Skin of body (tissue), 3 donors: ENCODE results near the gene IRX6. TPM values are rescaled to one million over a fixed set of nuclear protein-coding genes. Genes with fewer than 3 reads are reported as not detected.

Experiments used
- DNase-seq: peaks from one replicate; lab custom pipeline; 2025; lab: John Stamatoyannopoulos, UW
- small RNA-seq: library from RNA; depleted of rRNA; stranded (forward); fragments of <200 nt; gene quantifications from one replicate; pipeline ENCODE3, GENCODE V24; 2014; ENCODE audit warnings: low replicate concordance
- total RNA-seq: library from RNA; depleted of rRNA; stranded (reverse); fragments of >200 nt; gene quantifications from one replicate; pipeline ENCODE4 v1.2.3, GENCODE V29; 2014

The IRX6 gene
- total RNA-seq, 1 donor from 2014 or later: 3.1 TPM

- DNase-seq: no peak
These were observed 40.8 kb downstream of the IRX6 start for GRCh38 chr16:55364811-55365210.

GRCh38 chr16:55367301-55367811, 43.4 kb downstream of the IRX6 start:
- DNase-seq: peak; percentile 91

GRCh38 chr16:55367866-55368603, 44.0 kb downstream of the IRX6 start:
- peak; percentile 93 for DNase-seq

DNA sequence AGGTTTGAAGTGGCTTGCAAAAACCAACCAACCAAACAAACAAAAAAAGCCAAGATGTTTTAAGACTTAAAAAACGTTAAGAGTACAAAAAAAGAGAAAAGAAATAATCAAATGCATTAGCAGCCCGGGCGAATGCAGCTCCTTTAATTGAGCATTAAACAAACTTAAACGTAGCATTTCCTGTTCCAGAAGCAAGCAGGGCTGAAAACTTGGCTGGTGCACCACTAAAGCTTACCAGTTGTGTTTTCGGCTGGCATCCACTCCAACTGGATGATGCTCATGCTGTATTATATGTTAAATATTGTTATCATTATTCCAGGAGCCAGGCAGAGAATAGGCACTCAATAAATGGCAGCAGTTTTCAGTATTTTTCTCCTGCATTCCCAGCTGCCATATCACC, 45.1 kb downstream of the IRX6 start:
- DNase-seq: no peak

GRCh38 chr16:55370762-55371482, 46.9 kb downstream of the IRX6 start:
- DNase-seq: peak; percentile 84

DNA sequence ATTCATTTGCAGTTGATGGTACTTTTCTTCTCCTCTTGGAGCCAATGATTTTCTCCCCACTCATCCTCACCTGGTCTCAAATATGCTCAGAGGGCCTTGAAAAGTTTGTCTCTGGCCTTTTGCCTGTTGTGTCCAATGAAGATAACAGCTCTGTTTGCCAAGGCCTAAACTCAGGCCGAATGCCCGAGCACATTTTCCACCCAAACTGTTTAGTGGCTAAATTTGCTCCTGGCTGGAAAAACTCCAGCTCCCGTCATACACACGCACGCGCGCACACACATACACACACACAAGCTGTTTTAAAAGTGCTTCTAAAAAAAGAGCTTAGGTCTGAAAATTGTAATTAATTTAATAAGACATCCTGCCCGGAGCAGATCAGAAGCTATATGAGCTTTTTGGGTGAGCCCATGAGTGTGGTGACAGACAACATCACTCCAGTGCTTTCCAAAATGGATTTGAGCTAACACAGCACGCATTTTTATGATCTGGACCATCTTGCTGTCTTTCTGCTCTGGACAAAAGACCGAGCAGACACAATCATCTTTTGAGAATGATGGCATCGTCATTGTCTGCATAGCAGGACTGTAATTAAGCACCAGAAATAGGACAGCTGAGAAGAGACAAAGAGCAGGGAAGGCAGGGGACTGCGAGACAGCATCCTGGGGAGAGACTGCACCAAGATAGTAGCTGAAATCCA, 48.9 kb downstream of the IRX6 start:
- no peak for DNase-seq

DNA sequence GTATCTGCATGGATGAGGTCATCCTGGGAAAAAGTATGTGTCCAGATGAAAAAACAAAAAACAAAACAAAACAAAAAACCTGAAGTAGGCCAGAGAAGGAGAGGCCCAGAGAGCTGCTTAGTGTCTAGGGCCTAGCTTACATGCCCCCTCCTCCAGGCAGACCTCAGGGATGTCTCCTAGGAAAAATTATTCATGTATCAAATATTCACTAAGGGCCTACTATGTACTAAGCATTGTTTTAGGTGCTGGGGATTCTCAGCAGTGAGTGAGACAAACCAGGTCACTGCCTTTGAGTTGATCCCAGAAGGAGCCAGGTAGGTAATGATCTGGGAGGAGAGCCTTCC, 49.5 kb downstream of the IRX6 start:
- DNase-seq: no peak

- no peak for DNase-seq
These were observed 52.0 kb downstream of the IRX6 start for GRCh38 chr16:55376045-55376444.

GRCh38 chr16:55376567-55377167, 52.7 kb downstream of the IRX6 start:
- DNase-seq: no peak

DNA sequence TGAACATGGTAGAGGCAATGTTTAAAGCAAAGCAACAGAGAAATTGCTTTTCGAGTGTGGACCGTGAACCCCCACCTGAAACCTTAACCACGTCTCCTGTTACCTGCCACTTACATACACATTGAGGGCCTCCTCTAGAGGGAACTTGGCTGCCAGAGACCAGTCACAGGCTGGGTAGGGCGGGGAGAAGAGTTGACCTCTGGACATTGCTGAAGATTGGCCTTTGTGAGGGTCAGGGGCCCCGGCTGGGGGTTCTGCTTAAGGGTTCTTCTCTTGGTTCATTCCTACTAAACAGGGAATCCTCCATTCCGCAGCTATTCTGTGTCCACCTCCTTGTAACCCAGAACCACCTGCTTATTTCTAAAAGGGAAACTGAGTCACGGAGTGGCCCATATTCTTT, 53.8 kb downstream of the IRX6 start:
- DNase-seq: no peak

DNA sequence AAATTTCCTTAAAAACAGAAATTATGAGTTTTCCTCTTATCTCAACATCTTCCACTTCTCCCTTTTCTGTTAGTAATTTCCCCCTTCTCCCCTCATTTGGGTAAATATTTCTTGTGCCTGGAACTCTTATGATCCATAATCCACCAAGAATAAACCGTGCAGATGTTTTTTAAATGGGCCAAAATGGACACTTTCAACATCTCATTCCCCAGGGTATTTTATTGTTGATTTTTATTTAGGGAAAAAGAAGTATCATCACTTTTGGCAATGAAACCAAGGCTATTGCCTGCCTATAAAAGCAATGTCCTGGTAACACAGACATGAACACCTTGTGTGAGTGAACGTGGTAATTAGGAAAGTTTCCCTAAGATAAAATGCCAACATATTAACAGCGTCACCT, 54.6 kb downstream of the IRX6 start:
- DNase-seq: no peak

DNA sequence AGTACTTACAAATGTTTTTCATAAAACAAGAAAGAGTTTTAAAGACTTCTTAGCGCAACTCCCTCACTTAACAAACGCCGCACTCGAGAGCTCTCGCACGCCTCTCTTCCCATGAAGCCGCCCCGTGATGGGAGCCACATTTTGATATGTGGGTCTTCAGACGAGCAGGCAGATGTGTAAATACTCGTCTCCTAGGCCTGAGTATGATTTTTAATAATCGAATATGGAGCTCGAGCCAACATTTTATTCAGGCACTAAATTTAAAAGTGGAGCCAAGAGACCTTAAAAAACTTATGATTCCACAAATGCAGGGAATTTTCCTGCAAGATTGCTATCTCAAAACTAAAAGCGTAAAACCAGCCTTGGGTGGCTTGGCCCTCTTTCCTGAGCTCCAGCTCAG, 55.4 kb downstream of the IRX6 start:
- DNase-seq: peak; percentile 57

- DNase-seq: no peak
These were observed 55.9 kb downstream of the IRX6 start for GRCh38 chr16:55379876-55380390.

Small RNA genes lying within 50 kb of the gene (small RNA-seq; reads per million reads assigned to genes)
- not detected for gene RN7SL841P

Other genes with a start within 250 kb of the IRX6 start
- 228 TPM for gene MMP2, start 155.0 kb downstream of the IRX6 start, total RNA-seq
- gene LPCAT2, start 184.9 kb downstream of the IRX6 start, total RNA-seq: 24.0 TPM
- 71.3 TPM for gene CAPNS2, start 242.5 kb downstream of the IRX6 start, total RNA-seq